Glutamatergic neuron (in vitro differentiated cells): ENCODE measurements around the gene GABPB1. TPM values are rescaled to one million over a fixed set of nuclear protein-coding genes. Genes with fewer than 3 reads are reported as not detected.
"Not testable (repeated sequence)": the region's sequence is repeated elsewhere in the genome, so short reads cannot be mapped to it uniquely, and the experiment has no call there.

Experiments
- DNase-seq: peaks from one replicate; pipeline ENCODE4 v3.0.0; 2022
- H3K27ac Mint-ChIP-seq: one replicate; pipeline ENCODE4 v1.8.0; 2020; ENCODE audit warnings: mild to moderate bottlenecking, mixed read lengths, inconsistent platforms; ENCODE audit not compliant: unreplicated experiment
- H3K27me3 Mint-ChIP-seq: one replicate; pipeline ENCODE4 v1.8.0; 2020; ENCODE audit warnings: mild to moderate bottlenecking, moderate library complexity, mixed read lengths, inconsistent platforms; ENCODE audit not compliant: unreplicated experiment
- H3K36me3 Mint-ChIP-seq: one replicate; pipeline ENCODE4 v1.8.0; 2020; ENCODE audit warnings: mild to moderate bottlenecking, mixed read lengths, inconsistent platforms; ENCODE audit not compliant: unreplicated experiment
- H3K4me1 Mint-ChIP-seq: one replicate; pipeline ENCODE4 v1.8.0; 2020; ENCODE audit warnings: mild to moderate bottlenecking, low read depth, mixed read lengths, inconsistent platforms; ENCODE audit not compliant: unreplicated experiment
- H3K4me3 Mint-ChIP-seq: one replicate; pipeline ENCODE4 v1.8.0; 2020; ENCODE audit warnings: mild to moderate bottlenecking, mixed read lengths, inconsistent platforms; ENCODE audit not compliant: unreplicated experiment
- H3K9me3 Mint-ChIP-seq: one replicate; pipeline ENCODE4 v1.8.0; 2020; ENCODE audit warnings: mild to moderate bottlenecking, moderate library complexity, mixed read lengths, inconsistent platforms; ENCODE audit not compliant: unreplicated experiment
- long read RNA-seq: library from polyadenylated mRNA; unstranded; transcript quantifications from one replicate; pipeline ENCODE4 v2.0.0, GENCODE V29; 2020; ENCODE audit not compliant: unreplicated experiment
- total RNA-seq: library from RNA; stranded (reverse); fragmentation: NEBNext Ultra II Directional; extraction: Animal tissue kit (Norgen Biotek cat#: 25700); gene quantifications from one replicate; pipeline ENCODE4 v1.2.1, GENCODE V29; 2021; ENCODE audit not compliant: unreplicated experiment
- TF ChIP-seq, protein P1 (sequence below): fragments of 200-600 bp; sonication (generic); IDR thresholded peaks from one replicate; pipeline ENCODE4 v1.5.0; 2021; ENCODE audit not compliant: partially characterized antibody, unreplicated experiment

GABPB1 gene
- 23.9 TPM for total RNA-seq
- long read RNA-seq, full-length matches to known transcripts: 16 of 19 reads
- long read RNA-seq, partial matches to known transcripts: 1 of 19 reads
- long read RNA-seq, other reads (novel, unspliced or antisense): 2 of 19 reads

DNA sequence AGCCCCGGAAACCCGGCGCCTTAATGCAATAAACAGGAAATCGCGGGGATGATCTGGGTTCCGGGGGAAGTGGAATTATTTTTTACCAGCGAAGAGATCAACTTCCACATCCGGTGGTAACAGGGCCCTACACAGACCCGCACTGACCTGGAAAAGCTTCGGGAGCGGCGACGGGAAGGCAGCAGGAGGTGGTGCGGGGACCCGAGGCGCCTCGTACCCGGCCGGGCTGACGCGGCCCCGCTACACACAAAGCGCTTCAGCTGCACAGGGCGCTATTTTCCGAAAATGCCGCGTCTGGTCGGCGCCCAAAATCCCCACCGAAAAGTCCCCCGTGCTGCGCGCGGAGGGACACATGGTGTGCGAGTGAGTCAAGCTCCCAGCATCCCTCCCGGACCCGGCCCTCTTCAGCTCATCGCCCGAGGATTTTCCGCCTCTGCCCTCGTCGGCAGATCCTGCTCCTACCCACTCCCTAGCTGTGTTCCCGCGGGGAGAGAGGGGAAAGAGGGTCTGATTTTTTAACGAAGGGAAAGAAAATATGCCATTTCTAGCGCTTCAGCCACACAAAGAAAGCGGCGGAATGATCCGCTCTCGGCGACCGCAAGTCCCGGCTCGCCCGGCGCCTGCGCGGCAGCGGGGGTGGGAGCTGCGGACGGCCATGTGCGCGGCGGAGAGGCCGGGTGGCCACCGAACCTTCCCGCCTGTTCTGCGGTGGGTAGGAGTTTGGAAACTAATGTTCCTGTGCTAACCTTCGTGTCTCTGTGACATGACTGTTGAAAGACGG, at the start of gene GABPB1:
Gene GABPB1, minus strand, starts transcription at position 361 of the 781 bp plus-strand sequence. CDS start 45,400 bp downstream, outside the sequence.
- TF ChIP-seq, protein P1, sequence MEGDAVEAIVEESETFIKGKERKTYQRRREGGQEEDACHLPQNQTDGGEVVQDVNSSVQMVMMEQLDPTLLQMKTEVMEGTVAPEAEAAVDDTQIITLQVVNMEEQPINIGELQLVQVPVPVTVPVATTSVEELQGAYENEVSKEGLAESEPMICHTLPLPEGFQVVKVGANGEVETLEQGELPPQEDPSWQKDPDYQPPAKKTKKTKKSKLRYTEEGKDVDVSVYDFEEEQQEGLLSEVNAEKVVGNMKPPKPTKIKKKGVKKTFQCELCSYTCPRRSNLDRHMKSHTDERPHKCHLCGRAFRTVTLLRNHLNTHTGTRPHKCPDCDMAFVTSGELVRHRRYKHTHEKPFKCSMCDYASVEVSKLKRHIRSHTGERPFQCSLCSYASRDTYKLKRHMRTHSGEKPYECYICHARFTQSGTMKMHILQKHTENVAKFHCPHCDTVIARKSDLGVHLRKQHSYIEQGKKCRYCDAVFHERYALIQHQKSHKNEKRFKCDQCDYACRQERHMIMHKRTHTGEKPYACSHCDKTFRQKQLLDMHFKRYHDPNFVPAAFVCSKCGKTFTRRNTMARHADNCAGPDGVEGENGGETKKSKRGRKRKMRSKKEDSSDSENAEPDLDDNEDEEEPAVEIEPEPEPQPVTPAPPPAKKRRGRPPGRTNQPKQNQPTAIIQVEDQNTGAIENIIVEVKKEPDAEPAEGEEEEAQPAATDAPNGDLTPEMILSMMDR: no peak
- Mint-ChIP-seq H3K4me1 (peaks cover 17% of the 10 kb centered on the region), H3K36me3 (peaks cover 9% of the 10 kb centered on the region), H3K27ac (peak within 1 kb of the TSS; percentile 100), H3K27me3 (peaks cover 18% of the 10 kb centered on the region), H3K9me3 (peaks cover 20% of the 10 kb centered on the region), H3K4me3 (peak within 1 kb of the TSS; percentile 100)
- DNase-seq: peak; percentile 89

DNA sequence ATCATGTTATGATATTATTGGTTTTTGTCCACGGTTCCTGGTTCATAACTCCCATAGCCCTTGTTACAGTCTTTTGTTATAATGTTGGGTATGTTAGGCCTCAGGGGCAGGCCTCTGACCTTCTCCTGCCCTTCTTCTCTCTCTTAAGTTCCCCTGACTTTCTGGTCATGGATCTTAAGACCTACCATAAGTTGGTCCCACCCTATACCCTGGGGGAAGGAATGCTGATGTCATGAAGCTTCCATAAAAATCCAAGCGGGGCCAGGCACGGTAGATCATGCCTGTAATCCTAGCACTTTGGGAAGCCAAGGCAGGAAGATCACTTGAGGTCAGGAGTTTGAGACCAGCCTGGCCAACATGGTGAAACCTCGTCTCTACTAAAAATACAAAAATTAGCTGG, 36.6 kb upstream of the GABPB1 start:
- H3K36me3 Mint-ChIP-seq, H3K4me1 Mint-ChIP-seq, H3K9me3 Mint-ChIP-seq, H3K27me3 Mint-ChIP-seq, DNase-seq, H3K4me3 Mint-ChIP-seq, H3K27ac Mint-ChIP-seq: not testable (repeated sequence)

DNA sequence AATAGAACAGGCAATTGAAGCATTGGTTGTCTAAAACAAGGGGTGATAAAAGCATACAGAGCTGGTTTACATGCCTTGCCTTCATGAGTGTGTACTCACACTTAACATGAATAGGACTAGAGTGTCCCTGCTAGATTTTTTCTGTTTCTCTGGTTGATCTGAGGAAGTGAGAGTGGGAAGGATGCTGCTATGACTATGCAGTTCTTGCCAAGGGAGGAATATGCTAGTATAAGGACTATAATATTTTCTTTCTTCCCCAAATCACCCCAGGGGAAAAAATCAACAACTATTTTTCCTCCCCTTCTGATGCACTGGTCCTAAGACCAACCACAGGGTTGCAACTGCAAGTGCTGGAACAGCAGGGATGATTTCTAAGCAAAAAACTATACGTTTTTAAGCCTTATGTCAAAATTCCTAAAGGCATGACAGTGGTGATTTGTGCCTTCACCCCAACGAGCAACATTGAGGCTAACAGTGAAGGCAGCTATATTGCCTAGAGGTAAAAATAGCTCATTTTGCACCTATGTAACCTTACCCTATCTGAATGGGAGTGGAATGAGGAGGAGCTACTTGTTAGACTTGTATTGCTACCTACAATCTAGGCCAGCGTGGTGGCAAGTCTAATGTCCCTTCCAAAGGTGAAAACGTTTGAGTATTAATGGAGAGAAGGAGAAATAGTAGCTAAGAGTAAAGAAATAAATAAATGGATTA, 35.7 kb upstream of the GABPB1 start:
- TF ChIP-seq, protein P1: no peak
- H3K9me3 Mint-ChIP-seq: no peaks in the 10 kb centered on the region
- no peaks in the 10 kb centered on the region for H3K4me1 Mint-ChIP-seq
- H3K27me3 Mint-ChIP-seq: no peaks in the 10 kb centered on the region
- DNase-seq: no peak
- no peak overlapping the region for H3K4me3 Mint-ChIP-seq
- H3K36me3 Mint-ChIP-seq: no peaks in the 10 kb centered on the region
- H3K27ac Mint-ChIP-seq: no peak overlapping the region

DNA sequence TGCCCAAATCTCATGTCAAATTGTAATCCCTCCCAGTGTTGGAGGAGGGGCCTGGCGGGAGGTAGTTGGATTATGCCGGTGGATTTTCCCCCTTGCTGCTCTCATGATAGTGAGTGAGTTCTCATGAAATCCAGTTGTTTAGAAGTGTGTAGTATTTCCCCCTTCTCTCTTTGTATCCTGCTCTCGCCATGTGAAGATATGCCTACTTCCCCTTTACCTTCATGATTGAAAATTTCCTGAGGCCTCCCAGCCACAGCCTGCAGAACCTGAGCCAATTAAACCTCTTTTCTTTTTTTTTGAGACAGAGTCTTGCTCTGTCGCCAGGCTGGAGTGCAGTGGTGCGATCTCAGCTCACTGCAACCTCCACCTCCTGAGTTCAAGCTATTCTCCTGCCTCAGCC, 27.4 kb upstream of the GABPB1 start:
- not testable (repeated sequence) for H3K27me3 Mint-ChIP-seq, DNase-seq, H3K27ac Mint-ChIP-seq, H3K4me1 Mint-ChIP-seq, H3K9me3 Mint-ChIP-seq, H3K4me3 Mint-ChIP-seq, H3K36me3 Mint-ChIP-seq

DNA sequence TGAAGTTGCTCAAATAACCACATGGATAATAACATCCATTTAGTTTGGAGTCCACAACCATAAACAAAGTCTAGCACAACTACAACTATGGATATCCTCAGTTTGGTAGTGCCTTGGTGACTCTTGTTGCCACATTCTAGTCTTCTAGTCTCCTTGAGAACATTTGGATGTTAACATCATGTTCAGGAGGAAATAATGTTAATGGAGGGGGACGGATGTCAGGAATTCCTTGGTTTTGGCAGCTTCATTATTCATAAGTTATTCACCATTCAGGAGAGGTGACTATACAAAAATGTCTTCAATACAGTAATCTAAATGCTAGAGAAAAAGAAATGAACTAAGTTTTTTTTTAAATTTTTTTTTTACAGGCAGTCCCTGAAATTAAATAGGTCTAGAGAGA, 26.4 kb upstream of the GABPB1 start:
- H3K9me3 Mint-ChIP-seq: peaks cover 2% of the 10 kb centered on the region
- H3K4me3 Mint-ChIP-seq: no peak overlapping the region
- no peaks in the 10 kb centered on the region for H3K27me3 Mint-ChIP-seq
- no peak for DNase-seq
- no peaks in the 10 kb centered on the region for H3K36me3 Mint-ChIP-seq
- TF ChIP-seq, protein P1: no peak
- no peaks in the 10 kb centered on the region for H3K4me1 Mint-ChIP-seq
- H3K27ac Mint-ChIP-seq: no peak overlapping the region

GRCh38 chr15:50380089-50380488, 25.1 kb upstream of the GABPB1 start:
- H3K27me3 Mint-ChIP-seq: no peaks in the 10 kb centered on the region
- H3K4me1 Mint-ChIP-seq: no peaks in the 10 kb centered on the region
- H3K27ac Mint-ChIP-seq: no peak overlapping the region
- H3K36me3 Mint-ChIP-seq: no peaks in the 10 kb centered on the region
- peaks cover 2% of the 10 kb centered on the region for H3K9me3 Mint-ChIP-seq
- TF ChIP-seq, protein P1: no peak
- no peak for DNase-seq
- no peak overlapping the region for H3K4me3 Mint-ChIP-seq

- H3K9me3 Mint-ChIP-seq, H3K4me1 Mint-ChIP-seq, H3K36me3 Mint-ChIP-seq, H3K27me3 Mint-ChIP-seq, H3K4me3 Mint-ChIP-seq, DNase-seq, H3K27ac Mint-ChIP-seq: not testable (repeated sequence)
Observed at GRCh38 chr15:50379413-50379812, 24.4 kb upstream of the GABPB1 start.
